Right renal pelvis (tissue), 4 donors: Measurements from ENCODE around the gene FPR3. TPM values are rescaled to one million over a fixed set of nuclear protein-coding genes. Genes with fewer than 3 reads are reported as not detected.
"Not testable (repeated sequence)": the region's sequence is repeated elsewhere in the genome, so short reads cannot be mapped to it uniquely, and the experiment has no call there.

Experiments
- DNase-seq, 4 donors: peaks; one replicate each; pipeline ENCODE4 v3.0.0-alpha.2; 2013; ENCODE audit warnings: low read depth in 4 of 4, low spot score in 3 of 4, missing footprints in 1 of 4
- polyA plus RNA-seq, 4 donors: library from polyadenylated mRNA; unstranded; fragments of 120-200 nt; gene quantifications; one replicate each; pipeline ENCODE4 v1.2.1, GENCODE V29; 2013; ENCODE audit not compliant: insufficient read length in 4 of 4

FPR3 gene
- polyA plus RNA-seq, result under 1 TPM; 0.33 to 0.70 (median 0.42) TPM

- DNase-seq, result no peak
These were observed at the start of gene FPR3 for GRCh38 chr19:51794885-51795490. FPR3 (plus strand) TSS chr19:51795157; CDS start chr19:51823749, 28,592 bp downstream.

GRCh38 chr19:51746731-51747130 lies 48.2 kb upstream of the FPR3 start:
- no peak for DNase-seq

GRCh38 chr19:51749979-51750378 lies 45.0 kb upstream of the FPR3 start:
- no peak for DNase-seq

GRCh38 chr19:51750400-51751094 lies 44.4 kb upstream of the FPR3 start:
- no peak for DNase-seq

- no peak for DNase-seq
These were observed 43.3 kb upstream of the FPR3 start, which contains the start of gene FPR1 for GRCh38 chr19:51751655-51752054. FPR1 (minus strand) TSS chr19:51751878; CDS start chr19:51746994, 4,884 bp downstream.

GRCh38 chr19:51754109-51754508 lies 40.8 kb upstream of the FPR3 start:
- no peak for DNase-seq

- no peak for DNase-seq
These were observed 40.2 kb upstream of the FPR3 start for GRCh38 chr19:51754770-51755169.

- DNase-seq, result no peak
These were observed 39.4 kb upstream of the FPR3 start for GRCh38 chr19:51755571-51755970.

GRCh38 chr19:51760697-51761356 lies 34.1 kb upstream of the FPR3 start, which contains the start of gene FPR2:
FPR2 (plus strand) TSS chr19:51761180; CDS start chr19:51768659, 7,479 bp downstream.
- DNase-seq, result no peak

- no peak for DNase-seq
These were observed 33.3 kb upstream of the FPR3 start for GRCh38 chr19:51761696-51762095.

GRCh38 chr19:51765086-51765485 lies 29.9 kb upstream of the FPR3 start:
- DNase-seq, result no peak

GRCh38 chr19:51766461-51766860 lies 28.5 kb upstream of the FPR3 start:
- DNase-seq, result no peak

GRCh38 chr19:51771376-51772130 lies 23.4 kb upstream of the FPR3 start:
- no peak for DNase-seq

- no peak for DNase-seq
These were observed 22.0 kb upstream of the FPR3 start for GRCh38 chr19:51772977-51773376.

GRCh38 chr19:51776561-51776960 lies 18.4 kb upstream of the FPR3 start:
- DNase-seq, result not testable (repeated sequence)

GRCh38 chr19:51777570-51778462 lies 17.1 kb upstream of the FPR3 start:
- DNase-seq, result peak; percentile 51 to 76 (median 64)

- DNase-seq, result no peak
These were observed 15.8 kb upstream of the FPR3 start for GRCh38 chr19:51779181-51779580.

- no peak for DNase-seq
These were observed 15.3 kb upstream of the FPR3 start for GRCh38 chr19:51779703-51780102.

- DNase-seq, result no peak
These were observed 14.7 kb upstream of the FPR3 start for GRCh38 chr19:51780270-51780669.

GRCh38 chr19:51781999-51782398 lies 13.0 kb upstream of the FPR3 start:
- no peak for DNase-seq
